HK-2 (cell line): ENCODE measurements around the gene TMEFF2.
"Not testable (repeated sequence)": the region's sequence is repeated elsewhere in the genome, so short reads cannot be mapped to it uniquely, and the experiment has no call there.

Experiments
- DNase-seq: peaks from one replicate; pipeline ENCODE4 v3.0.0-alpha.2; 2018; ENCODE audit not compliant: unreplicated experiment

Gene TMEFF2

DNA sequence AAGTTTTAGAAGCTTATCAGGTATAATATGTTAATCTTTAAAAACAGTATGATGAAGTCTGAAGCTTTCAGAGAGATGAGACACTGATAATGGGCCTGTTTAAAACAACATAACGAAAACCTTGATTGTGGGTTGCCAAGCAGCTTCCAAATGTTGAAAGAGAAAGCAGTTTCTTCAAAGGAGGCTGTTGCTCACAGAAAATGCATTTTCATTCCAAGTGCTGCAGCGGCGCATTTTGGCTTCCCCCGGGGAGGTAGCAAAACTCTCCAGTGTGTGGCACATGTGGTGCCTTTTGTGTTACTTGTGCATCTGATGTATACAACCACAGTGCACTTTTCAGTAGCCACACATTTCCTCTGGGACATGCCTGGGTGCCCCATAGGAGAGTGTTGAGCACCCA, 66.1 kb downstream of the TMEFF2 start:
- no peak for DNase-seq

DNA sequence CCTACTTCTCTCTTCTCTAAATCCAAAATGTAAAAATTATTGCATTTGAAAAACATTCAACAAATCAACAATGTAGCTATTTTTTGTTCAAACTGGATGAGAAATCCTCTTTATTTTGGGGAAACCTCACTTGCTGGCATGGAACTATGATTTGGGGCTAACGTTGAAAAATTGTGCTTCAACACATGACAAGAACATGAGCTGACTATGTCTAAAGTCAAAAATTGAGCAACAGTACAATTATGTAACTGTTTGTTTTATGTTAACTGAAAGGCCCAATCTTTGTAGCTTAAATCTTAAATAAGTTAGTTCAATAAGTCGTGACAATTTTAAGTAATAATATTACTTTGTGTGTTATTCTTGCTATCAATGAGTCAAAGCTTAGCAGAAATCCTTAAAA, 67.3 kb downstream of the TMEFF2 start:
- no peak for DNase-seq

DNA sequence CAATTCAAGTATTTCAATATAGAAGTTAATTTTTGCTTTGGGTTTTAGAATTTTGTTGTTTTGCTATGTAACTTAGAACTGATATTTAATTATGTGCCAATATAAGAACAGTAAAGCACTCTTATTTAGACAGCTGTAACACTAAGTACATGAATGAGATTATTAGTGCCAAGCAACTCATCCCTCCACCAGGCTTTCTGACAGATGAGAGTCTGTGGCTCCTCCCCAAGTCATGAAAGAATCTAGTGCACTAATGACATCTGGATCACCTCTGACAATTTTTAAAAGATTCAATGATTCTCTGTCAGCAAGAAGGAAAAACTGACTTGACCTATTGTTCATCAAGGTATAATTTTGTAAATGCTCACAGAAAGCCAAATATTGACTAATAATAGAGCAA, 67.8 kb downstream of the TMEFF2 start:
- DNase-seq: no peak

DNA sequence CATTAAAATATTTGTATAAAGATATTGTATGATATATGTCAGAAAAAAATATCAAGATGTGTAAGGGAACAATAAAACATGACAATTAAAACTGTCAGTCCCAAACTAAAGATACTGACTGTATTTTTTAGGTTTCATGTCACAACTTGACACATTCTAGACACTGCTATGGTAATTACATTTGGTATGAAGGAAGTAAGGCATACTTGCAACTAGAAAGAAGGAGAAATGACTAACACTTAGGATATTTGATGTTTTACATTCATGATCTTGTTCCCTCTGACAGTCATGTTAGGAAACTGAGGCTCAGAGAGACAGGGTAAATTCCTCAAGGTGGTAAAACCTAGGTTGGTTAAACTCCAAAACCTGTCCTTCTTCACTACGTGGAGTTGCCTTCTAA, 68.3 kb downstream of the TMEFF2 start:
- no peak for DNase-seq

DNA sequence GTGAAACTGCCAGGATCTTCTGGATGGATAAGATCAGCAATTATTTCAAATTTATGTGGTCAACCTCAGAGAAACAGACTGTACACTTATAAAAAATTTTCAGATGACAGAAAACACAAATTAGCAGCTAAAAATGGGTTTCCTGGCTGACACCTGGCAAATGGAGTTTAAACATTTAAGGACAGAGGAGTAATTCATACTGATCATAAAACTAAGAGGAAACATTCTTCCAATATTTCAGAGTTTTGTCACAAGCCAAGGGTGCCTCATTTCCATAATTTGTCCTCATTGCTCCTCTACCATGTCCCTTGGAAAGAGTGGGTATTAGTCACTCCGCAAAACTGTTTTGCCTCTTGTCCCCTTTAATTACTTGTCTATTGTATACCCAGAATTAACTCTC, 70.2 kb downstream of the TMEFF2 start:
- DNase-seq: no peak

DNA sequence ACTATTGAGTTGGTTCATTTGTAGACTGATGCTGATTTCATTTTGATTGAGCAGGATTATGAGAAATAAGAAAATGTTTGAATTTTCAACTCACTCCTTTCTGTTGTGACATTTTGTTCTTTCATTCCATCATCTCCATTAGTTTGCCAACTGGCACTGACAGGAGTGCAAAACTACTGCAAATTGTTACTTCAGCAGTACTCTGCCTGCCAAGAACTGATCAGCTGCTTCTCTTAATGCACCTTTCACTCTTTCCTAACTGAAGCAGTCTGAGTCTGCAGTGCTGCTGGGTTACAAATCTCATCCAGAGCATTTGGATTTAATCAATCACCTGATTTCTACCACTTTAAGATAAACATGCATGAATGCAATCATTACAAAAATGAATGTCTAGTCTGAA, 70.9 kb downstream of the TMEFF2 start:
- DNase-seq: no peak

DNA sequence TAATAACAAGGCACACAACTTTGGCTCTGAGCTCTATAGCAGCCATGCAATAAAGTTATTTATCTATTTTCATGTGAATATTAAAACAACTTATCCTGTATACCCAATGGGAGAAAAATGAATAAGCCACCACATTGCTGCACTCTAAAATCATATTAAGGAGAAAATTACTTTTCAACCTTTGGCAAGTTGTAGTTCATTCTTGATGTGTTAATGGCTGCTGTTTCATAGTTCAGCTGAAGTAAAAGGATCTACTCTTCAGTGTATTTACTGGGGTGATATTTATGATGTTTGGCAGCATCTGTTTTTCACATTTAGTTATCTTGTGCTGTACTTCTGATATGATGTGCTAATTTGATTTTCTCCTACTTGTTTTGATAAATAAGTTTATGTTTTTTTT, 71.8 kb downstream of the TMEFF2 start:
- DNase-seq: no peak

DNA sequence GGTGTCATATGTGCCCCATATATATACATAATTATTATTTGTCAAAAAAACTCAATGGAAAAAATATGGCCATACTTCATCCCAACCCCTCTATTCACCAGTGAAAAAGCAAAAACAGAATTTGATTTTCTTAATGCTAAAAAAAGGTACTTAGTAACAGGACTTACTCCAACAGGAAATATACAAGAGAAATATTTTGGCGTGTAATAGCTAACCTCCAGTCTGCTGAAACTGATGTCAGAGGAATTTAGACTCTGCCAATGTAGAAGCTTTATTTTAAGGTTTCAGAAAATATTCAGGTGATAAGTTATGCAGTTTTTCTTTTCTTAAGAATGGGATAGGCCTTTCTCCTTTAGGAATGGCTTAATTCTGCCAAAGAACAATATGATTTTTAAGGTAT, 72.6 kb downstream of the TMEFF2 start:
- no peak for DNase-seq

DNA sequence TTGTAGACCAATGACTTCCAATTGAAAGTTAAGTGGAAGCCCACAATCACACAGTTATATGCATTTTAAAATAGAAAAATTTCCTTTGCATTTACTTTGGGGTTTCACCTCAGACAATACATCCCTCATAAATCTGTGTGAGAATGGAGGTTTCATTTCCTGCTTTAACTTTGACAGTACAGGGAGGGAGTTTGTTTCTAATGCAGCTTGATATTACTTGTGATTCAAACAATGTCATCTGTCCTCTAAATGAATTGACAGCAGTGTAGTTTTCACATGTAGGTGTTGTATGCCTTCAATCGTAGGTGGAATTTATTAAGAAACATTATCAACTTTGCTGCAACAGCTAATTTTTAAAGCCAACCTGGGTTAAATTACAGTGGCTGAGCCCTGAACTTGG, 75.2 kb downstream of the TMEFF2 start:
- DNase-seq: no peak

DNA sequence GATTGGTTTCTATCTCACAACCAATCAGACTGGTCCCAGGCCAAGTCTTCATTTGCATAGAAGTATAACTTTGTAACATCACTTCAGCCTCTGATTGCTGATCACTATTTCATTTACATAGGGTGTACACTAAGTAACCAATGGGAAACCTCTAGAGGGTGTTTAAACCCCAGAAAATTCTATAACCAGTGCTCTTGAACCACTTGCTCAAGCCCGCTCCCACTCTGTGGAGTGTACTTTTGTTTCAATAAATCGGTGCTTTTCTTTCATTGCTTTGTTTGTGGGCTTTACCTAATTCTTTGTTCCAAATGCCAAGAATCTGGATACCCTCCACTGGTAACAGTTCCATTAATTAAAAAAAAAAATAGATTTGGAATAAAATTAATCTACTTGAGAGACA, 77.0 kb downstream of the TMEFF2 start:
- no peak for DNase-seq

DNA sequence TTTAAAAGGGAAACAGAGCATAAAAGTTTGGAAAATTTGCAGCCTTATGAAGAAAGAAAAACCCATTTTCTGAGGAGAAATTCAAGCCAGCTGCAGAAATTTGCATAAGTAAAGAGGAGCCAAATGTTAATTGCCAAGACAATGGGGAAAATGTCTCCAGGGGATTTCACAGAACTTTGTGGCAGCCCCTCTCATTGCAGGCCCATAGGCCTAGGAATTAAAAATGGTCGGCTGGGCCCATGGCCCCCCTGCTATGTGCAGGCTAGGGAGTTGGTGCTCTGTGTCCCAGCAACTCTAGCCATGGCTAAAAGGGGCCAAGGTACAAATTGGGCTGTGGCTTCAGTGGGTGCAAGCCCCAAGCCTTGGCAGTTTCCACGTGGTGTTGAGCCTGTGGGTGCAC, 83.2 kb downstream of the TMEFF2 start:
- DNase-seq: not testable (repeated sequence)

DNA sequence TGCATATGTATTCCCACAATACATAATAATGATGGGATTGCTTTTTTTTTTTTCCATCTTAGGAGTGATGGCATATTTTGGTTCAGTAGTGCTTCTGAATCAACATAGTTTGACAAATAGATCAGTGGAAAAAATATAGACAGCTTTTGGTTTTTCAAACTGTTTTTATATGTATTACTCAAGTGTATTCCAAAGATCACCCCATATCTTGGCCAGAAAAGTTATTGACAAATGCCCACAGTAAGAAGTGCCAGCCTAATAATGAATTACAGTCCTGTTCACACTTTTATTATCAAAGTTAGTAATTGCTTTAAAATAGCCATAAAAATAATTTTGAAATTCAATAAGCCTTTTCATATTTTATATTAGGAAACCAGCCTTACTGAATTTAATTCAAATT, 95.0 kb downstream of the TMEFF2 start:
- no peak for DNase-seq

DNA sequence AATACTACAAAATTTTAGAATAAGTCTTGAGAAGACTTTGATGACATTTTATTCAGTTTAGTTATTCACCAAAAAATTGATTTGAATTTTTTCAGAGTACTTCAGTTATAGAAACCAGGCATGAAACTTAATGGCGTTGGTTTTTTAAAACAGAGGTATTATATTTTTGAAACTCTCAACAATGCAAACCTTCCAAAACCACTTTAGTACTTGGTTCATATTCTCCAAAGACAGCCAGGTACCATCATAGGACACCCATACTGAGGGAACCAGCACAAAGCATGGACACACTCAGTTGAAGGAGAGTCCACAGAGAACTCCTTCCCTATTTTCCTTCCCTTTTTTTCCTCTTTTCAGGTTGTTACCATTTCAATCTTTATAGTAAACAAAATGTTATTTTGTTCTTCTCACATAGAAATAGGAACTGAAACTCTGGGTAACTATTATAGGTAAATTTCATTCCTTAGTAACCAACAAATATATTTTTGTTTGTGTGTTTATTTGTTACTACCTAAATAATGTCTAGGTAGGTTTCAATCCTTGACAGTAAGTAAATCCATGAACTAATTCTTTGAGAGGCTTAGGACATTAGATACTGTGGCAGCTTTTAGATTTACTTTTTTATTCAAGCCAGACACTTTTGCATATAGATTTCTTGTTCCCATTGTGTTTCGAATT, 95.8 kb downstream of the TMEFF2 start:
- no peak for DNase-seq

DNA sequence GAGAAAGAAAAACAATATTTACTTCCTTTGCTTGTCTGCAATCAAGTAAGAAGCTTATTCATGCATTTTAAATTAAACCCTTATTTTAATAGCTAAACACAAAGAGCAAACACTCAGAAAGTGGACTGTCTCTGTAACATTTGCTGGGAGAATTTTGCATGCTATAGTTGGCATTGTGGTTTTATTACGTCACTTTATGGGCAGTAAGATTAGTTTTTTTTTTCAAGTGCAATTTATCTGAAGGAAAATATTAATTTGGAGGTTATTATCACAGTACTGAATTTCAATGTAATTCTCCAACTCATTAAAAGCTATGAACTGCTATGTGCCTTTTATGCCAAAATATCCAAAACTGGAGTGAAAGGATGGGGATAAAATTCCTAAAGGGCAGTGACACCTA, 103.3 kb downstream of the TMEFF2 start:
- DNase-seq: no peak

DNA sequence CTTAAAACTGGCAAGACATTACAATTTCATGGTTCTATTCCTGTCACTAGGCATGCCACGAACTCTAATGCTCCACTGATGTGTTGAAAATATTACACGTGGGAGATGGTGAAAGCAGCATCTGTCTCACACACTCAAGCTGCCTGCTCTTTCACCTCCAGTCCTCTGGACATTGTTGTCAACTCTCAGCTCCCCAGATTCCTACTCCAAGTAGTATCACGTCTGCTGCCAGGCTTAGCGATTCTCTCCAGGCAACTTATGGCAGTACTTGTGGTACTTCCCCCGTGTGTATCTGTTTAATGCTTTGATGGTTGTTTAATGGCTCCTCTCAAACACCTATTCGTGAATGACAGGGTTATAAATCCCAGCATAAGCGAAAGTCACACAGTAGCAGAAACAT, 103.8 kb downstream of the TMEFF2 start:
- no peak for DNase-seq

DNA sequence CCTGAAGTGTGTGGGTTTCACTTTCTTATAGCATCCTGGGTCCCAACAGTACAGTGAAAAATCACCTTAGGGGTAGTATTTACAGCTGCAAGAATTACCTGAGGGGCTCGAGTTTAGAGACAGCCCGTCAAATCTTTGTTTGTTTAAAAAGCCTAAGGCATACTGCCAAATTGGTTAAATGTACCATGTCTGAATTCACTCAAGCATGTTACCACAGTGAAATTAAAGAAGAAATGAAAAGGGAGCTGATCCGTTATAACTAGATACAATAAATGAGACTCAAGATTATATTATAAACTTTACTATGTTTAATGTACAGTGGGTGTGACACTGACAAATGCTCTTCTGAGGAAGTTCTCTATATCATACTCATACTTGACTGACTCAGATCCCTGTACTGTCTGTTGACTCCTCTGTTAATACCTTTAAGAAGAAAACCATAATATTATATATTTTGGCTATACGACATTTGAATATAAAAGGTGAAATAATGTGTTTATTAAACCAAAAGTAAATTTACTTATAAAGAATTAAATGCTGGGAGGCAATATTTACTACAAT, 107.3 kb downstream of the TMEFF2 start:
- no peak for DNase-seq

DNA sequence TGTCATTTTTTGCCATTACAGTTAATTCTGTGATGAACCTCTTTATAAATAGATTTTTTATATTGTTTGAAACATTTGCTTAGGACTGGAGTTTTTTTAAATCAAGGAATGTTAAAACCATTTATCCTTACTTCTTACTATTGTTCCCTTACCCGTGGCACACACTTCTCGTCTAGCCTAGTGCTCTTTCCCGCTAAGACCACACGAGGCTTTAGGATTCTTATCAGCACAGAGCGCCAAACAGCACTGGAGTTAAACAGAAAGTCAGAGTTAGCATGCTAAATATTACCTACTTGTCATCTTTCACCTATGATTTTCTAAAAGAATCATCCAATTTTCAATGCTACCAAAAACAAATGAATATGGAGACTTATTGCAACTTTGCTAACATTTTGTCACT, 112.6 kb downstream of the TMEFF2 start:
- DNase-seq: no peak

DNA sequence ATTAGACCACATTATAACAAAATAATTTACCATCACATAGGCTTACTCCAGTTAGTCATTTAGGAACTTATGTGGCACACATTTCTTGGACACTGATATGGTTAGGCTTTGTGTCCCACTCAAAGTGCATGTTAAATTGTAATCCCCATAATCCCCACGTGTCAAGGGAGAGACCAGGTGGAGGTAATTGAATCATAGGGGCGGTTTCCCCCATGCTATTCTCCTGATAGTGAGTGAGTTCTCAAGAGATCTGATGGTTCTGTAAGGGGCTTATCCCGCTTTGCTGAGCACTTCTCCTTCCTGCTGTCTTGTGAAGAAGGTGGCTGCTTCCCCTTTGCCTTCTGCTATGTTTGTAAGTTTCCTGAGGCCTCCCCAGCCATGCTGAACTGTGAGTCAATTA, 114.6 kb downstream of the TMEFF2 start:
- DNase-seq: not testable (repeated sequence)

DNA sequence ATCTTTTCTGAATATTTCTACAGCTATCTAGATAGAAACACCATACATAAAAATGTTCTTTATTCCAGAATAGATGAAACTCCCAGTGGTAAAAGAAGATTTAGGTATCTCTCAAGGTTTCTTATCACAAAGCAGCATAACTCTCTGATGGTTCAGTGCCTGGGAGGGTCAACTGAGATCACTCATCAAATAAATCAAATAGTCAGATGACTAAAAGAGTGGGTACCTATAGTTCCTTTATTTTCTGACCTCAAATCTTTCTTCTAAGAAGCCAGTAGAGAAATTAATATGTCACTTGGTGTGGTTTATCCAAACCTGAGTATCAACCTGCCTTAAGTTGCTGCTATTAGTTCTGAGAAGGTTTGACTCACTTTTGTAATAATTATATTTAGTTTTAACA, 120.9 kb downstream of the TMEFF2 start:
- no peak for DNase-seq

DNA sequence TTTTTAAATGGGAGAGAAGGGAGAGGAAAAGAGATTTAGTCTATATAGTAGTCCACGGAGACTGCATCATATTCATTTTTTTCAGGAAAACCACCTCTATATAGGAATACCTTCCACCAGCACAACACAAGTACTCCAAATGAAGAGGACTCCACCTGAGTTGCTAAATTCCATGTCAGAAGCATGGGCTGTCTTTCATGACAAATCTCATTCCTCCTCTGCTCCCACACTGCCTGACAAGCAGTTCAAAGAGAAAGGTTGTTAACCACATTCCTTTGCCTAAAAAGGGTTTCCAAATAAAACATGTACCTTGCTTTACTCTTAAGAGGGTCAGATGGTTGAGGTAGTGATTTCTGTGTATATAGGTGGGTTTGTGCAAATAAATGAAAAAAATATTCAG, 122.0 kb downstream of the TMEFF2 start:
- no peak for DNase-seq

DNA sequence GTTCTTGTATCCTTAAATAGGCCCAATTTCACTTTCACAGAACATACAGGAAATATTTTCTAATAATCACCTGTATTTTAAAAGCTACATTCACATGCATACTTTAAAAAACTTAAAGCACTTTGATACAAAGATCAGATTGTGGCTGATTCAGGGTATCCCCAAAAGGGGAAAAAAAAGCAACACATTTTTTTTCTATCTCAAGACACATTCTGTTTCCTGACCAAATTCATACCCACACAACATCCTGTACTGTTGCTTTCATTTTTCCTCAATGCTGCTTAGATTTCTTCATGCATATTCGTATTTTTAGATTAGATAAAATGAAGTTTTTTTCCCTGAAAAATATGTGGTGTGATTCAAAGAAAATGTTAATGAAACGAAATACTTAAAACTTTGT, 122.5 kb downstream of the TMEFF2 start:
- no peak for DNase-seq

DNA sequence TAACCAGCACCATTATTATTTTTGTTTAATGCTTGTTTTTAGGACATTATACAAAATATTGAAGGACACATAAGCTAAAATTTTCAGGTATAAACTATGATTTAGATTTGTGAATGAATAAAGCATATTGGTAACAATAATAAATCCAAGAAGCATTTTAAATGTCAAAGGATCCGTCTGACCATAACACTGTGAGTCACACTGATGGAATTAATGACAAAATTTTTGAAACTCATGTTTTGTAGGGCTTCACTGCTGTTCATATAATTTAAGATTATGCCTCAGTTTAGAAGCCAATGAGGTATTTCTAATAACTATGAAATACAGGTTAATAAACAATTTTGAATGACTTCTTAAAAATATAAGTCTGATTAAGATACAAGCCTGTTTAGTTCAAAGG, 124.6 kb downstream of the TMEFF2 start:
- DNase-seq: no peak

DNA sequence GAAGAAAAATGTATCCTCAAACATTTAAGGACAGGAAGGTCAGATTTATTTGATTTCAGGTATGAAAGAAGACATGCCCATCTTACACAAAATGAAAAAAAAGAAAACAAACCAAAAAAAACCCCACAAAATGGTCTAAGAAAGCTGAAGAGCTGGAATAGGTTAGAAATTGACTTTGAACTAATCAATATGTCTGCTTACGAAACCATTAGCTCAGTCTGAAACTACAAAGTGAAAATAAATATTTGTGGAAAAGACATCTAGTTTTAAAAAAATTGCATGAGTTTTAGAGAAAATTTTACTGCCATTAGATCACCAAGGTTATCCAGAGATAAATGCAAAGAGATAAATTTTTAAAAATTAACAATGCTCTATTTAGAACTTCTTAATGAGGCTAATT, 125.3 kb downstream of the TMEFF2 start:
- no peak for DNase-seq

DNA sequence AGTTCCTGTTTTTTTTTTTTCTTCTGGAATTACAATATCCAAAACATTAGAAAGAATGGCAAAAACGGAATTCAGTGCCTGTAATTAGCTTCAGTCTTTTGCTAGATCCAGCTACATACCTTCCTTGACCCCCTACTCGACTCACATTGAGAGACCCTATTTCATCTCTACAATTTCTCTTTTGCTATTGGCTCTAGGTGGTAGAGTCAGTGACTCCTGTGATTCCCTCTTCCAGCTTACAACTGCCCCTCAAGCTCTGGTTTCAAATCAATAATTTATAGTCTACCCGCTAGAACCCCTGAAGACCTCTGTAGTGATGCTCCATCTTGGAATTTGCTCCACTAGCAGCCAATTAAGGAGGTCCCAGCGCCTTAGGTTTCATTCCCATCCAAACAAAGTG, 125.8 kb downstream of the TMEFF2 start:
- no peak for DNase-seq
